Stimulated activated CD8-positive, alpha-beta memory T cell treated with anti-CD3 and anti-CD28 coated beads, Interleukin-12 subunit alpha, Interleukin-12 subunit beta, amount 100 ng/mL, for 1 hour (primary cell): ENCODE data around the gene BAZ2A.

Experiments
- DNase-seq: peaks from one replicate; pipeline ENCODE4 v3.0.0-alpha.2; 2020; ENCODE audit warnings: low read depth

The BAZ2A gene

DNA sequence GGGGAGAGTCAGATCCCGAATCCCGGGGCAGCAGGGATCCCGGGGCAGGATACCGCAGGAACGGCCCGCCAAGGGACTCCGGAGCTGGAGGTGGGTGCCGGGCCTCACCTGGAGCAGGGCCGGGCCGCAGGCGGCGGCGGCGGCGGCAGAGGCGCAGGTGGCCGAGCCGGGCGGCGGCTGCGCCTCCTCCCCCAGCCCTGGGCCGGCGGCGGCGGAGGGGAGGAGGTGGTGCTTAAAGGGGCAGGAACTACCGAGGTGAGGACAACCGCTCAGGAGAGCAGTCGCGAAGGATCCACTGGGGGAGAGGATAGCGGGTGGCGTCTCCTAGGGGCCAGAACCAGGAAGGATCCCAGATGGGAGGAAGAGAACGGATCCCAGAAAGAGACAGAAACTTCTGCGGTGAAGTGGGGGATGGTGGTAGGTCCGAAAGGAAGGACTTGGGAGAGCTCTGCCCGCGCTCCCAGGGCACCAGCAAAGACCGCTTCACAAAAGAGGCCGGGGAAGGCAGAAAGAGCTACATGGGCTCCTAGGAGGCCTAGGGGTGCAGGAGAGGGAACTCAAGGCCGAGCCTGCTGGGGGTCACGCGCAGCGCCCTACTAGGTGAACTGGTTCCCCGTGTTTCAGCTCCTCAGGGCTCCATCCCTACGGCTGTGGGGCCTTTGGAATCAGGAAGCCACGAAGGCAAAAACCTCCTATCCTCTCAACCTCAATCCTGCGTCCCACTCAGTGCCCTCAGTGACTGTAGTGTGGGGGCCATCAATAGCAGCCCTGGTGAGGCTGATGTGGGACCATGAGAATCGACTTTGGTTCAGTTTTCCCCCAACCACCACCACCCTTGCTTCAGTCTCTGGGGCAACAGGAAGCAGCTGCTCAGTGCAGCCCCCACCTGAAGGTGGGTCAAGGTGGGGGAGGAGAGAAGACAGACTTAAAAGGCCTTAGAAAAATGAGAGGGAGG, 5.0 kb upstream of the BAZ2A start:
- DNase-seq = no peak

DNA sequence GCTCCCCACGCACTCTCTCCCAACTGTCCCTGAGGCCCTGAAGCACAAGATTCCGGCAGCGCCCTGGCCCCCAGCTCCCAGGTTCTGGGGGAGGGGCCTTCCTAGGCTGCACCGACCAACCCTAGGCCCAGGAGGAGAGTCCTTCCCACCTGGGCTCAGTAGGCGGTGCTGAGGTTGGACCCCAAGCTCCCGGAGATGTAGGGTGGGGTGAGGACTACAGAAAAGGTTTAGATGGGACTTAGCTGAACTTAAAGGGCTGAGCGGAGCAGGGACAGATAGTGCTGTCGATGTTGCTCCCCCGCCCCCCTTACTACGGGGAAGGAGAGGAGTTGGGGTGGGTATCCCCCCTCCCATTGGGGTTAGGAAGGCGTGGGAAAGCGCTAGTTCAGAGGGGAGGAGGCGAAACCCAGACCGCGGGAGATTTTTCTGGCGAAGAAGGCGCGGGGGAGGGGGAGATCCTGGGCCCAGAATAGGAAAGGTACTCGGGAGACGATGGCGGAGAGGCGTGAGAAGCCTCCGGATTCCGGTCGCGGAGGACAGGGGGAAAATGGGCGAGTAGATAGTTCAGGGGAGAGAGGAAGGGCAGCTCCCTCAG, 4.2 kb upstream of the BAZ2A start:
- no peak for DNase-seq

GRCh38 chr12:56633468-56634241, 3.5 kb upstream of the BAZ2A start:
- DNase-seq = no peak

DNA sequence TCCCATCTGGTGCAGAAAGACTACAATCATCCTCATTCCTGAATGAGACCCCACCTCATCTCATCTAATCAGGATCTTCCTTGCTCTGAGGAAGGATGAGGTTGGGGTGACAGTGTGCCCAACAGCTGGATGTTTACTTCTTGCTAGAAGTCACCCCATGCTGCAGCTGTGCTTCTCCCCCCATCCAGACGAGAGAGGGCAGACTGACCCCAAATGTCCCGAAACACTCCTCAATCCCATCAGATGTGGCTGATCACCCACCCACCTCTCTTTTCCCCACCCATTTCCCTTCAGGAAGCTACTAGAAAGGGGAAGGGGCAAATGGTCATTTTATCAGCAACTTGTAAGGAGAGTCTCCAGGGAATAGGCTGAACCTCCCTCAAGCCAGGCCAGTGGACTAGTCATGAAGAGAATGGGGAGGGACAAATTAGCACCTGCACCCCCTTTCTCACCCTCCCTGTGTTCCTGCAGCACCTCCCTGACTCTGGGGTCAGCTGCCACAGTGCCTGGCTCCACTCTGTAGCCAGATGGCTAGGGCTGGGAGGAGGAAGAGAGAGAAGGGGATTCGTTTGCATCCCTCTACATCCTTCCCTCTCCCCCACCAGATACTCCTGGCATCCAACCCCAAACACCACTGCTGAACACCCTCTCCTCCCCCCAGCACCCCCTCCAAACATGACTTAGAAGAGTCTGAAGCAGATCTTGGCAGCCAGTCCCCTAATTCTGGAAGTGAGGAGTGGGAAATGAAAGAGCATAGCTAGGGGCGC, 2.8 kb upstream of the BAZ2A start:
- no peak for DNase-seq

GRCh38 chr12:56631790-56632700, 1.9 kb upstream of the BAZ2A start:
- no peak for DNase-seq

DNA sequence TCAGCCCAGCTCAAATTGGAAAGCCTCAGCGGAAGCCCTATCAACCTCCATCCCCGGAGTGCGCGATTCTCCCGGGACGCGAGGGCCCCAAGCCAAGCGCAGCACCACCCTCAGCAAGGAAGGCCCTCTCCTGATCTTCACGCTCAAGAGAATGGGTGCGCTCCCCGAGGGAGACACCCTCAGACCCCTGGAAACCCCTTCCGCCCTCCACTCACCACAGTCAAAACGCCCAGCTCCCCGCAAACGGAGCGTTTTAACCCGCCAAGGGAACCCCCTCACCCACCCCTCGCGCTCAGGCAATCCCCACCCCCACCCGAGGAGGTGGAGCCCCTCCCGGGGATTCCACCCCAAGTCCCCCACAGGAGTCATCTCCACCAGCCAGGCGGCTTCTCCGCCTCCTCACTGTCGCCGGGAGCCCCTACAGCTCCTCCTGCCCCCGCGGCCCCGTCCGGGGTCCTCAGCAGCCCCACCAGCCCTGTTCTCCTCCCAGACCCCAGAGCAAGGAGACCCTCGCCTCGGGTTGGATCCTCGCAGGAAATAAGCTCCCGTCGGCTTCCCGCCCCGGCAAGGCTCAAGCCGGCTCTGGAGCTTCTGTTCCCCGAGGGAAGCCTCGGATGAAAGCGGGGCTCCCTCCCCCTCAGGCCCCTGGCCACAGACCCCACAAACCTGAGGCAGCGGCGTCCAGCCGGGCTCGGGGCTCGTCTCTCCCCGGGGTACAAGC, 507 bp downstream of the BAZ2A start:
- no peak for DNase-seq

GRCh38 chr12:56628671-56629458, 1.3 kb downstream of the BAZ2A start:
- DNase-seq = no peak

DNA sequence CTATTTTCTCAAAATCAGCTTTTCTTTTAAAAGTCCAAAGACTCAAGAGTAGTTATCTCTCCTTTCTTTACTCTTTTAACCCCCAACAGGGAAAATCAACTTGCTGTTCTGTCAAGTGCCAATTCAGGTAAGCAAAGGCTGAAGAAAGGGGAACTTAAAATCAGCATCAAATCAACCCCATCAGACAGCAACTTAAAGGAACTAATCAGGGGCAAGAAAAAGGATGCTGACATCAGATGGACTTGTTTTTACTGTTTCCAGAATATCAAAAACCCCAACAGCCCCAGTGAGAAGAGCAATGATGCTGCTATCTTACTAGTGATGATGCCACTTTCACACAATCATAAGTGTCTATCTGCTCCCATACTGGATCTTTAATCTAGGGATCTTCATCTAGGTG, 3.4 kb downstream of the BAZ2A start:
- DNase-seq = no peak

- DNase-seq = no peak
Measured at GRCh38 chr12:56622535-56622934, 7.6 kb downstream of the BAZ2A start.

- DNase-seq = no peak
Measured at GRCh38 chr12:56616925-56617324, 13.2 kb downstream of the BAZ2A start.

- DNase-seq = no peak
Measured at GRCh38 chr12:56616244-56616643, 13.9 kb downstream of the BAZ2A start.

DNA sequence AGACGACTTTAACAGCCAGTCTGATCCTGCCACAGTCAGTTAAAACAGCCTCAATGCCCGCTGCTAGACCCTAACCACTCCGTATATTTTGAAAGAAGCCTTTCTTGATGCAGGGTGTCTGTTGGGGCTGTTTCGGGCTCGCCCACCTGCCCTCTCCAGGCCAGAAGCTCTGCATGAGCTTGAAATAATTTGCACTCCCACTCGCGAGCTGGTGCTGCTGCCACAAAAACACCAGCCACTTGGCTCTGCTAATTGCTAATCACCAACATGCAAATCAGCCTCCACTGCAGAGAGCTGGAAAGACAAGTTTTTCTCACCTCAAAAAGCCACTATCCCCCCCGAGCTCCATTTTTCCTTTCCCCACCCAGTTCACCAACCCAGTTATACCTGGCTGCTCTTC, 15.5 kb downstream of the BAZ2A start:
- DNase-seq = no peak

DNA sequence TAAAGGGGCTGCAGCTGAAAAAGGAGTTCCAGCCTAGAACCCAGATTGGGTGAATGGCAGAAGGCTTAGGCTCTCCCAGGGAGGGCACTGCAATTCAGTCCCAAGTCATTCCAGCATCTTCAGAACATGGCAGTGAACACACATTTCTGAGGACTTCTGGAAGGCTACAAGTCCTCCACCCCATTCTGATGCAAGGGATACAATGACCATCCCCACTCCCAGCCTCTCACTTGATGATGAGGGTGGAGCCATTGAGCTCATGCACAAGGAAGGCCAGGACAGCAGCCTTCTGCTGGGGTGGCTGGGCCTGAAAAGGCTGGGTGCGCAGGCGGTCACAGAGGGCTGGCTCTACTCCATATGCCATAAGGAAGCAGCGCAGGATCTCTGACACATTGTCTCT, 25.8 kb downstream of the BAZ2A start:
- DNase-seq = no peak

- DNase-seq = no peak
Measured at GRCh38 chr12:56602239-56602638, 27.9 kb downstream of the BAZ2A start.

DNA sequence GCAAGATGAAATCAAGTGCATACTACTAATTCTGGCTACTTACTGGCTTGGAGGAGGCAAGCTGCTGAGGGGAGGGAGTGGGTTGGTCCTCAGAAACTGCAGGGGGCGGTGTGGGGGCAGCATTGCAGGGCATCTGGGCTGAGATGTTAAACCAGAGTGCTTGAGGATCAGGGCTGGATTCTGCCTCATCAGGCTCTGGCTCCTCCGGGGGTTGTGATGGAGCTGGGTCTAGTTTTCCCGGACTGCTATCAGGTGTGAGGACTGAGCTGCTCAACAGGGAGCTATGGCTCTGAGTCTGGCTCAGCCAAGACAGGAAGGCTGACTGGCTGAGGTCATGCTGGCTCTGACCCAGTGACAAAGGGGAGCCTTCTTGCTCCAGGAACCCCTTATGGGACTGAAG, 28.6 kb downstream of the BAZ2A start:
- no peak for DNase-seq

DNA sequence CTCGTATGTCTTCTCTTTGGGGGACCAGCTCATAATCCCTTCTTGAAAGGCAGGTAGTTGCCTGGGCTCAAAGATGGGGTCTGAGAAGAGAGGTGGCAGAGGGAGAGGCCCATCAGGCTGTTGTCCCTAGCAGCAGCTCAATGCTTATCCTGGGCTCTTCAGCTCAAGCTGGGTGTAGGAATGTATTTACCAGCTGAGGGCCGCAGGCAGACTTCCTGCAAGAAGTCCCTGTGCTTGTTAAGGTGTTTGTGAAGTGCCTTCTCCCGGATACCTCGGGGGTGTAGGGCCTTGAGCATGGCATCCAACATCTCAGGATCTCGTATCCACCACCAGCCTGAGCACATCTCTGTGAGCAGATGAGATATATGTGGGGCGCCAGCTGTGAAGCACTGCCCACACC, 29.4 kb downstream of the BAZ2A start:
- no peak for DNase-seq

- DNase-seq = no peak
Measured at GRCh38 chr12:56599797-56600196, 30.3 kb downstream of the BAZ2A start.

DNA sequence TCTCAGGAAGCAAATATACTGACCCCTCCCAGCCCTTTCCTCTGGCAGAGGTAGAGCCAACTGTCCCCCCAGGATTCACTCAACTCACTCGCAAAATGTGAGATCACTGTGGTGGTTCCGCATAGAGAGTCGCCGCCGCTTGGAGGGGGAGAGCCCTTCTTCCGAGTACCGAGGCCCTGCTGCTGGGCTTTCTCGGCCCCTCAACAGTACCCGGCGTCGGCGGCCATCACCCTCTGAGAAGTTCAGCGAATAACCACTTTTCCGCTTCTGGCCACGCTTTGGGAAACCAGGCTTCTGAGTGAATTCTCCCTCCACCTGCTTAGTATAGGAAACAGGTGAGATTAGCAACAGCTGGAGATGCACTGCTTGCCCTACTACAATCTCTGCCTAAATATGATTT, 31.1 kb downstream of the BAZ2A start:
- DNase-seq = no peak

DNA sequence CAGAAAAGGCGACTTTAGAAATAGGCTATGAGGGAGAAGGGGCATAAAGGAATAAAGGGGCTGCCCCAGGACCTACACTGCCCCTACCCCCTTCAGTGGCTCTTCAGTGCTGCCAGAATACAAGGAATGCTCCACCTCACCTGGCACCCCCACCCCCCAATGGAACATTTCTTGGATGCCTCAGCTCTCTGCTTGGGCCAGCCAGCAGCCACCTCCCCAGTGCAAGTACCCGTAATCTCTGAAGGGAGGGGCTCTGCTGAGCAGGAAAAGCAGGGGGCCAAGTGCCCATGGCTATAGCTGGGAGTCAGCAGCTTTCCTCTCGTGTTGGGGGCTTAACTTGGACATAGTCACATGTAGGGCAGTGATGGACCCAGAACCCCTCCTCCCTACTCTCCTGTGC, 33.3 kb downstream of the BAZ2A start:
- DNase-seq = no peak
